ENCODE data around the gene PAK2. TPM values are rescaled to one million over a fixed set of nuclear protein-coding genes. Genes with fewer than 3 reads are reported as not detected.

The PAK2 gene
- total RNA-seq, 4 donors from 2014 or later = 47.2 to 52.4 (median 51.6) TPM

DNA sequence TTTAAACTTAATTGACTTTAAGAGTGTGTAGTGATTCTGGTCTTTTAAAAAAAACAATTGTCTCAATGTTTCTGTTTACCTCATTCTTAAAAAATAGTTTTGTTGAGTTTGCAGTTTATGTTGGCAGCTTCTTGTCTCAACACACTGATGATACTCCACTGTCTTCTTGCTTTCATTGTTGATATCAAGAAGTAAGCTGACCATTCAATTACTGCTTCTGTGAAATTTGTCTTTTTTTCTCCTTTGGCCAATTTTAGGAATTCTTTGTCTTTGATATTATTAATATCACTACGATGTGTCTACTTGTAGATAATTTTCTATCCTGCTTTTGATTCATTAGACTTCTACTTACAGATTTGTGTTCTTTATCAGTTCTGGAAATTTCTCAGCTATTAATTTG is 31.4 kb downstream of the PAK2 start:
- DNase-seq (ENCODE audit: extremely low spot score) = no peak
- Histone ChIP-seq H3K4me3 (no peak overlapping the region), H3K27me3 (no peaks in the 10 kb centered on the region), H3K4me1 (peaks cover 27 to 43% (median 37%) of the 10 kb centered on the region in 4 donors), H3K27ac (replicated peaks in 1 of 4) (no peak overlapping the region), H3K9me3 (no peaks in the 10 kb centered on the region), H3K36me3 (peaks cover 0 to 9% (median 3%) of the 10 kb centered on the region in 4 donors)
- intact Hi-C loops (cut with DNase I) = no loop called here
- 98% methylated on average over 1 of the region's 1 CpG for WGBS
- TF ChIP-seq, protein P1, sequence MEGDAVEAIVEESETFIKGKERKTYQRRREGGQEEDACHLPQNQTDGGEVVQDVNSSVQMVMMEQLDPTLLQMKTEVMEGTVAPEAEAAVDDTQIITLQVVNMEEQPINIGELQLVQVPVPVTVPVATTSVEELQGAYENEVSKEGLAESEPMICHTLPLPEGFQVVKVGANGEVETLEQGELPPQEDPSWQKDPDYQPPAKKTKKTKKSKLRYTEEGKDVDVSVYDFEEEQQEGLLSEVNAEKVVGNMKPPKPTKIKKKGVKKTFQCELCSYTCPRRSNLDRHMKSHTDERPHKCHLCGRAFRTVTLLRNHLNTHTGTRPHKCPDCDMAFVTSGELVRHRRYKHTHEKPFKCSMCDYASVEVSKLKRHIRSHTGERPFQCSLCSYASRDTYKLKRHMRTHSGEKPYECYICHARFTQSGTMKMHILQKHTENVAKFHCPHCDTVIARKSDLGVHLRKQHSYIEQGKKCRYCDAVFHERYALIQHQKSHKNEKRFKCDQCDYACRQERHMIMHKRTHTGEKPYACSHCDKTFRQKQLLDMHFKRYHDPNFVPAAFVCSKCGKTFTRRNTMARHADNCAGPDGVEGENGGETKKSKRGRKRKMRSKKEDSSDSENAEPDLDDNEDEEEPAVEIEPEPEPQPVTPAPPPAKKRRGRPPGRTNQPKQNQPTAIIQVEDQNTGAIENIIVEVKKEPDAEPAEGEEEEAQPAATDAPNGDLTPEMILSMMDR (IDR thresholded peaks at IDR 0.05) = no peak
- TF ChIP-seq POLR2A (IDR thresholded peaks at IDR 0.05; ENCODE audit: low read depth) (no peak), POLR2AphosphoS5 (IDR thresholded peaks at IDR 0.05) (no peak), EP300 (IDR thresholded peaks at IDR 0.05) (no peak)

DNA sequence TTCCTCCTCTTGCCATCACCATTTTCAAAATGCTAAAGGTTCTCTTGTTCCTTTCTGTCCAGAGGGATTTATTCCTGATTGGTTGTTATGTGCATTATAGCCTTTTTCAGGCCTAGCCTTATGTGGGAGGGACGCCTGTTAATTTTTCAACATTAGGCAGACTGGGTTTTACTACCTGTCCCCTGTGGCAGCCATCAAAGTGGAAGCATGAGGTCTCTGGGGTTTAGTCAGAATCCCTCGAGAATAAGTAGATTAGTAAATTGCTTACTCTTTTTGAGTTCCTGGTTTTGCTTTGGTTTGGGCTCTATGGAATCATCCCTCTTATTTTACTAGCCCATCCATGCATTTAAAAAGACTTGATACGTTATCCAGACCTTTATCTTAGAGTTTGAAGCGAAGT is 32.4 kb downstream of the PAK2 start:
- intact Hi-C loops (cut with DNase I) = no loop called here
- TF ChIP-seq, protein P1 (IDR thresholded peaks at IDR 0.05) = no peak
- no peak for TF ChIP-seq EP300 (IDR thresholded peaks at IDR 0.05)
- TF ChIP-seq POLR2AphosphoS5 (IDR thresholded peaks at IDR 0.05) = no peak
- no peak for TF ChIP-seq POLR2A (IDR thresholded peaks at IDR 0.05; ENCODE audit: low read depth)
- no peaks in the 10 kb centered on the region for H3K27me3 ChIP-seq
- H3K4me1 ChIP-seq = peaks cover 27 to 44% (median 39%) of the 10 kb centered on the region in 4 donors
- no peak for DNase-seq (ENCODE audit: extremely low spot score)
- no peaks in the 10 kb centered on the region for H3K9me3 ChIP-seq
- peak overlapping the region in 1 of 4 donors; percentile 27 for H3K27ac ChIP-seq (replicated peaks in 1 of 4)
- H3K36me3 ChIP-seq = peaks cover 0 to 9% (median 3%) of the 10 kb centered on the region in 4 donors
- no peak overlapping the region for H3K4me3 ChIP-seq
- 93% methylated on average over 4 of the region's 4 CpGs for WGBS

DNA sequence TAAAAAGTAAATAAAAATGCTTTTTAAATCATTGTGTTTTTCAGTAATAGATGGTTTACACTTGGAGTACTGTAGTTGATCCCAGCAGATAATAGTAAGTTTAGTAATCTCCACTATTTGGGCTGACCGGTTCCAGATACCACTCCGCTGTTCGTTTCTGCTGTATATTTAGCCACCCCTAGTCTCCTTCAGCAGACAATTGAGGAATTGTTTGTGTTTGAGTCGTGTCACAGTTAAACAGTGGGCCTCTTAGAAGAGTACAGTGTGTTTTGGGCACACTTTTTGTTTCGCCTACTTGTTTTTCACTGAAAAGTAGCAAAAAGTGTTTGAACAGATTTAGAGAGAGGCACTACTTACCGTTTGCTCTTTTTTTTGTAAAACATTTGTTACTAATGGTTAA is 33.2 kb downstream of the PAK2 start:
- no peak for DNase-seq (ENCODE audit: extremely low spot score)
- TF ChIP-seq EP300 (IDR thresholded peaks at IDR 0.05) = no peak
- TF ChIP-seq POLR2A (IDR thresholded peaks at IDR 0.05; ENCODE audit: low read depth) = no peak
- TF ChIP-seq, protein P1 (IDR thresholded peaks at IDR 0.05) = no peak
- no peak for TF ChIP-seq POLR2AphosphoS5 (IDR thresholded peaks at IDR 0.05)
- Histone ChIP-seq H3K36me3 (peaks cover 0 to 9% (median 3%) of the 10 kb centered on the region in 4 donors), H3K27me3 (no peaks in the 10 kb centered on the region), H3K9me3 (no peaks in the 10 kb centered on the region), H3K4me3 (no peak overlapping the region), H3K27ac (replicated peaks in 1 of 4) (peak overlapping the region in 1 of 4 donors; percentile 27), H3K4me1 (peaks cover 27 to 52% (median 46%) of the 10 kb centered on the region in 4 donors)
- intact Hi-C loops (cut with DNase I) = no loop called here
- 79% methylated on average over 6 of the region's 6 CpGs for WGBS

DNA sequence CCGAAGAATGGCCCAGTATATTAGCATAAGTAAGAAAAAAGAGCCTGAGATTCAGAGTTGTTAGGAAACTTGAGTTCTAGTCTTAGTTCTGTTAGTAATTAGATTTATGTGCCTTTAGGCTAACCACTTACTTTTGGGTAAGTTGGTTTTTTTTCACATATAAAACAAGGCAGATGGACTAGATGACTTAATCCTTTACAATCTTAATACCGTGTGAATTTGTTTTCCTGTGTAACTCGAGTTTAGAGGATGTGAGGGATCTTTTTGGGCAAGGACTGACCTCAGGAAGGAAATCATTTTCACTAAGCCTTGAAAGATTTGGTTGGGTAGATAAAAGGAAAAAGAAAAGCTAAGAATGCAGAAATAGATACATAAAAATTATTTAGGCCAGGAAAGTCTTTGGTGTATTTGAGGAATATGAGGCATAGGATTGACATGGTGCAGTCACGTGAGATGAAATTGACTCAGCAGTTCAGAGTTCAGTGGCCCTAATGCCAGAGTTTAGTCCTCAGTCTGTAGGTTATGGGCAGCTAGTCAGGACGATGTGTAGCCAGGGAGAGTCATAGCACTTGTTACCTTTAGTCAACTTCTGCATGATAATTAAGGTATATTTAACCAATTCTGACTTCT is 34.6 kb downstream of the PAK2 start:
- H3K4me1 ChIP-seq = peaks cover 31 to 66% (median 61%) of the 10 kb centered on the region in 4 donors
- intact Hi-C loops (cut with DNase I) = no loop called here
- no peak for DNase-seq (ENCODE audit: extremely low spot score)
- no peaks in the 10 kb centered on the region for H3K9me3 ChIP-seq
- H3K27me3 ChIP-seq = no peaks in the 10 kb centered on the region
- H3K36me3 ChIP-seq = no peaks in the 10 kb centered on the region
- TF ChIP-seq EP300 (IDR thresholded peaks at IDR 0.05) (no peak), POLR2AphosphoS5 (IDR thresholded peaks at IDR 0.05) (no peak), POLR2A (IDR thresholded peaks at IDR 0.05; ENCODE audit: low read depth) (no peak)
- TF ChIP-seq, protein P1 (IDR thresholded peaks at IDR 0.05) = no peak
- WGBS = 67% methylated on average over 5 of the region's 5 CpGs
- H3K4me3 ChIP-seq = no peak overlapping the region
- H3K27ac ChIP-seq (replicated peaks in 1 of 4) = peak overlapping the region in 1 of 4 donors; percentile 31
